IPS-NIHi11 (cell line): ENCODE data around the gene CGNL1.
A peak's percentile ranks its signal among the peaks of the same experiment; 100 is the strongest.

Experiments used
- DNase-seq: peaks from one replicate; pipeline ENCODE4 v3.0.0; 2012; ENCODE audit warnings: mixed read lengths, low spot score

Gene CGNL1

DNA sequence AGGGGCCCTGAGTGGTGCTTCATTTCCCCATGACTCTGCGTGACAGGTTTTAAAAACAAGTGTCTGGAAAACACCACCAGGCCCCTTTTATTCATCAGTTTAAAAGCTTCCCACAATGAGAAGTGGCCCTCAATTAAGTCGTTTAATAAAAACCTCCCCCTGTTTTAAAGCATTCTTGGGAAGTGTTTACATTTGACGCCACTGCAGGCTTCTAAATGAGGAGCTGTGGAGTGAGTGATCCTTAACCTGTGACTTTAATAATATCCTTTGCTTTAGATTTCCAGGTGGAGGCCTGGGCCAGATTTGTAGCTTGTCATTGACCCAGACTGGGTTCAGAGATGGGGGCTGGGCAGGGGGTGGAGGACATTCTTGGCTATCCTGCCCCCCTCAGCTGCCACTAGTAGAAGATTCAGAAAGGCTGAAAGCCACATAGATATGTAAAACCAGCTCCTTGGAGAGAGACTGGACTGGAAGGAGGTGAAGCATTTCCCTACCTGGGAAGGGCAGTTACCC is 11.3 kb downstream of the CGNL1 start:
- DNase-seq: peak; percentile 56

DNA sequence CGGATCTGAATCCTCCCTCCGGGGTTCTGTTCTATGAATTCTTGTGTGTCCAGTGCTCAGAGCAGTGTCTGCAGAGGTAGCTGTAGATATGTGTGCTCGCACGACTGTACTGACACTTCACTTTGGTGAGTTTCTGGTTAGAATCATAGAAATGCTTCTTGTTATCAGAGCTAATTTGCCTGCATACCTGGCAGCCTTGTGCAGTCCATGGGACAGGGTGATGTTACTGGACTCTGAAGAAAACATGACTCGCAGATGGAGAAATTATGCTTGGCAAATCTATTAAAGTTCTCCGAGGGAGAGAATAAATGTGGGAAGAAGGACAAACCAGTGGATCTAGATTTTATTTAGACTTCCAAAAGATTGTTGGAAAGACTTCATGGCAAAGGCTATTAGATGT is 12.2 kb downstream of the CGNL1 start:
- DNase-seq: no peak

DNA sequence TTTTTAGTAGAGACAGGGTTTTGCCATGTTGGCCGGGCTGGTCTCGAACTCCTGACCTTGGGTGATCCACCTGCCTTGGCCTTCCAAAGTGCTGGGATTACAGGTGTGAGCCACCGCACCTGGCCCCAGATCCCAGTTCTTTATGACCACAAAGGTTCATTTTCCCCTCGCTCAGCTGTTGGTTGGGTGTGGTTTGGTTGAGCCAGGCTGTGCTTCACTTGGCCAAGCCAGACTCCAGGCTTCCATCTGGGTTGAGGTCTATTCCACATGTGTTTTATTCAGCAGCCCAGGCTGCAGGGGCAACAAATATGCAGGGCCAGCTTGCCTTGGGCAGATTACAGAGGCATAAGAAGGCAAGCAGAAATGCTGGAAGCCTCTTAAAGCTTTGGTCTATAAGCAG is 13.7 kb downstream of the CGNL1 start:
- DNase-seq: no peak

DNA sequence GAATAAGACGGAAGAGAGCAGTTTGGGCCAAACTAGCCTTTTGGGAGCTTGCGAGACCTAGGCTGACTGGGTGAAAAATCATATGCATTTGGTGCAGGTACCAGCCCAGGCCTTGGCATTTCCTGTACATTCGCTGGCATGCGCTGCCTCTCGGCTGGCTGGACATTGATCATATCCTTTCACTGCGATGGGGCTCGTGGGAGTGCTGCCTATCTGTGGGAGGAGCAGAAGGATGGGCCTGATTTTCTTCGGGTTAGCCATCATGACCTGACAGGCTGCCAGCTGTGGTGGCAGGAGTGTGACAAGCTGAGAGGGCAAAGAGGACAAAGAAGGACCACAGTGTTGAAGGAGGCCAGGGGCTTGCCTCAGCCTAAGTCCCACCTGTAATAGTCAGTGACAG is 14.3 kb downstream of the CGNL1 start:
- no peak for DNase-seq

DNA sequence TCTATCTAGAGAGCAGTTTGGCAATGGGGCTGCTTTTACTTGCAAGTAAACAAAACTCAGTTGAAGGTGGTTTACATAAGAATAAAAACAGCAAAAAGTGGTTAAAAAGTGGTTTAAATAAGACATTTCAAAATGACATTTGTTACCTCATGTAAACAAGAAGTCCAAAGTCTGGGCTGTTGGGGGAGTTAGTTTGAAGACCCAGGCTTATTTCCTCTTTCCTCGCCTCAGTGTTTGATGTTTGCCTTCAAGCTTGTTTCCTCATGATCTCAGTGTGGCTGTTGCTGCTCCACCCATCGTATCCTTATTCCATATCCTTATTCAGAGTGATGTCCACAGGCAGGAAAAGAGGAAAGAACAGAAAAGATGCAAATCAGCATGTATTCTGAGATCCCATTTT is 15.2 kb downstream of the CGNL1 start:
- DNase-seq: no peak

DNA sequence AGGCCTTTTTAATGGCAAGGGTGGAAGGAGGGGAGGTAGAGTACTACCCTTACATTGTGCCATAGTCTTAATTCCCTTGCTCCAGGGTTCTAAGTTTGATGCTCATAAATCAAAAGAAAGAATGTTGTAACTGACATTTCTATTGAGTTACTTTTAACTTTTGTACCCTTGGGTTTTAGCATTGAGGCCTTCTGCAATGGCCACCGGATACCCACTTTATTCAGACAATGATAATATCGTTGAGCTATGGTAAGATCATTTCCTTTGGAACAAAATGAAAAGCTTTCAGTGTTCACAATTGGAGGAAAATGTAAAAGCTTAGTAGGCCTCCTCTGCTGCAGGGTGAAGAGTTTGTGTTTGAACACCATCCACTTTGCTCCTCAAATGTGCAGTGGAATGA is 16.8 kb downstream of the CGNL1 start:
- DNase-seq: no peak

DNA sequence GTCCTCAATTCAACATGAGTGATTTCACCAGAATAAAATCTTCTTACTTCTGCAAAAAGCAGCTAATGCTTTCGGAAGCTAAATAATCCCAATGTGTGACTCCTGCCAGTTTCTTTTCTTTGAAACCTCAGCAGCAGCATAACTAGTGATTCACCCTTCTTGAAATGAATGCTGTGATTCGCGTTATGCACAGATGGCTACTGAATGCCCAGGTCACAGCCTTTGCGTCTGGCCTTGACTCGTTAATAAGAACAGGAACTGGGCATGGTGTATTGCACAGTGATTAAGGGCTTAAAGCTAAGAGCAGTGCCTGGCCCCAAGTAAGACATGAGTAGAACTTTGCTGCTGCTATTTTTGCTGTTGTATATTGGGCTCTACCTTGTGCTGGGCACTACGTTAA is 19.0 kb downstream of the CGNL1 start:
- DNase-seq: no peak

DNA sequence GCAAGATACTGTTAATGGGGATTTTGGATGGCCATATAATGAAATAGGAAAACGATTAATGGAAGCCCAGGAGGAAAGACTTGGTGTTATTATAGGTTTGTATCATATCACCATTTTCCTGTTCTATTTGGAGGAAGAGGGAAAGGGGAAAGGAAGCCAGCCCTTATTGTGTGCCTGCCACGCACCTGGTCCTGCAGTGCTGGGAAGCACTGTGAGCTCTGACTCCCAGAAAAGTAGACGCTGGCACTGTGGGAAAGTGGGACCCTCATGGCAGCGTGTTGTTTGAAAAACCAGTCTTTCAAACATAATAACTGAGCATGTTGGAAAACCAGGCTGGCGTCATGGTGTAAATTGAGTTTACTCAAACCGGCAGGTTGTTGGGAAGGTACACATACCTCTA is 22.0 kb downstream of the CGNL1 start:
- no peak for DNase-seq

DNA sequence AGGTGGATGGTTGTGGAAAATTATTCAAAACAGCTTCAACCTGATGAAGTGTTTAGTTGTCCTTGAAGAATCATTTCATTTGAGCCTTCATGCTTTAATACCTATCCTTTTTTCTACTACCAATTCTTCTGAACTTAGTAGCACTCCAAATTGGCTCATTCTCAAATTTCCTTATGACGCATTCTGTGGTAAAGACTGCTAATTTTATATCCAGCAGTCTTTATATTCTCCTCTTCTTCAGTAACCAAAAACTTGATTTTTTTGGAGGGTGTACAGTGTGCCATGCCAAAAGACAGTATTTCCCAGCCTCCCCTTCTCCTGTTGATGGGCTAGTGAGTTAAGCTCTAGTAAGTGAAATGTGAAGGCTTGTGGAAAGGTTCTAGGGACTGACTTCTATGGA is 25.2 kb downstream of the CGNL1 start:
- no peak for DNase-seq

DNA sequence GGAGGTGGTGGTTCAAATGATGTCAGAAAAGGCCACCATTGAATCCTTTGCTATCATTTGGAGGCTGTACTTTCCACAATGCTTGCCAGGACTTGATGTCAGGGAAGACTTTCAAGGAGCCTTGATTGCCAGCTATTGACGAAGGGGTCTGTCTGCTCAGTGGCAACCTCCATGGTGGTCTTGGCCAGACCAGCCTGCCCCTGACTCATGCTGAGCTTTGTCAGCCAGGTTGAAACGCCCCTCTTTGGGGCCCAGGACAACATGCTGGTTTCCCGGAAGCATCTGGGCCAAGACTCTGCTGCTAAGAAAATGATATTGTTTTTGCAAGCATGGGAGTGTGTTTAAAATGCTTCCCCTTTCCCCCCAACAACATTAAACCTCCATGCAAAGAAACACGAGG is 26.7 kb downstream of the CGNL1 start:
- no peak for DNase-seq

DNA sequence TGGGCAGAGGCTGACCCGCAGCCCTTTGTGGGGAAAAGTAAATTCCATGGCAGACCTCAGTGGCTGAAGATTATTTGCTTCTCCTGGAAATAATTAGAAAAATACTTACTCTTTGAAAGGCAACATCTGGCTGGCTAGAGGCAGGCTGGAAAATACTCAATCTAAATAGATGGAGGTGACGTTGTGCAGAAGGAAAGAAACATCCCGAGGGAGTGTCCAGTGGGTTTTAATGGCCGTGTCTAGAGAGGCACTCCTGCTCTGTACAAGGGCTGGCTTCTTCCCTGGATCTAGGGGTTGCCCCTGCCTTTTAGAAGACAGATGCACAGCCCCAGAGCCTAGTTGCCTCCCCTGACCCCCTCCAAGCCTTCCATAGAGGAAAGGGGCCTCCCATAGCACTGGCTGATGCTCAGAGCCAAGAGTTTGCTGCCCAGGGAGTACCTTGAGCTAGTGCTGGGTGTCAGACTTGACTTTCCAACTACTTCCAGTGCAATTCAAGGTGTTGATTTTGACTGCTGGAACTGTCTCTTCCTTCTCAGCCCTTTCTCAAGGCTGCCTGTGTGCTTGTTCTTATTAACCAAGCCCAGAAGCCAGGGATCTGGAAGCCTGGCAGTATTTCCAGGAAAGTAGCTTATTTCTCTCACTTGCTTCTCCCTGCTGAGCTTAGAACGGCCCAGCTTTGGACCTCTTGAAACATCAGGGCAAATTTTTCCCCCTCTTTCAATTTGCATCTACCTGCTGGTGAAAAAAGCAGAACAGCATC is 27.4 kb downstream of the CGNL1 start:
- DNase-seq: no peak

DNA sequence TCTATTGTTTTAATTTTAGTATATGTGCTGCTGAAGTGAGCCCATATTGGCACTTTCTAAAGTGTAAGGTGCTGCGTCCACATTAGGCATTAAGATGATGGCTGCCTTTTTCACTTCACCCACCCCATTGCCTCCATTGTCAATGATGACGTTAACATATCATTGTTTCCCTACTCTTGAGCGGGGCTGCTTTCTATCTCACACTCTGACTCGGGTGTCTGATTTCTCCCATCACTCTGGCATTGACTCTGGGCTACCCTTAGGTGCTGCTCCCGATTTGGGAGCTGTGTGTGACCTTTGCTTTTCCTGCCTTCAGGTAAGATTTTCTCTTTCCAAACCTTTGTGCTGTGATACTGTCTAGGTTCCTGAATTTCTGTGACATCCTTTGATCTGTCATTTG is 28.8 kb downstream of the CGNL1 start:
- DNase-seq: peak; percentile 38

DNA sequence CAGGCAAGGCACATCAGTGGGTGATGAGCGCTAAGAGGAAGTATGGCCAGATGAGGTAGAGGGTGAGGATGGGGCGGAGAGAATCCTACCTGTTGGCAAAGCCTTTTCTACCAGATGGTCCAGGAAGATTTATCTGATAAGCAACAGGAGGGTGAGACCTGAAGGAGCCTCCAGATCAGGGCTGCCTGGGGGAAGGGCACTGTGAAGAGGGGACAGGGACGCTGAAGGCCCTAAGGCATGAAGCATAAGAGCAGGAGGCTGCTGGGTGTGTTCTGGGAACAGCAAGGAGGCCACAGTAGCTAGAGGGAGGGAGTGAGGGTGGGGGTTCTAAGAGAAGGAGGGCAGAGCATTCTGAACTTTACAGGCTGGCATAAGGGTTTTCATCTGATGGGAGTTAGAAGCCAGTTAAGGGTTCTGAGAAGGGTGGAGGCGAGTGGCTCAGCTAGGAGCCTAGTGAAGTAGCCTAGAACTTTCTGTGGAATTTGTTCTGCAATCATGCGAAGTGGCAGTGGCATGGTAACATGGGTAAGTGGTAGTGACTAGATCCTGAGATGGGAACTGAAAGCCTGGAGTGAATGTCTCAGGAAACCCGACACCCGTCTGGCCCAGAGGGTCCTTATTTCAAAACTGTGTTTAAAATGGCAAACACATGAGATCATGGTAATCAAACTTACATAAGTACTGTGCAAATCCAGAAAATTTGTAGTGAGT is 29.9 kb downstream of the CGNL1 start:
- no peak for DNase-seq

DNA sequence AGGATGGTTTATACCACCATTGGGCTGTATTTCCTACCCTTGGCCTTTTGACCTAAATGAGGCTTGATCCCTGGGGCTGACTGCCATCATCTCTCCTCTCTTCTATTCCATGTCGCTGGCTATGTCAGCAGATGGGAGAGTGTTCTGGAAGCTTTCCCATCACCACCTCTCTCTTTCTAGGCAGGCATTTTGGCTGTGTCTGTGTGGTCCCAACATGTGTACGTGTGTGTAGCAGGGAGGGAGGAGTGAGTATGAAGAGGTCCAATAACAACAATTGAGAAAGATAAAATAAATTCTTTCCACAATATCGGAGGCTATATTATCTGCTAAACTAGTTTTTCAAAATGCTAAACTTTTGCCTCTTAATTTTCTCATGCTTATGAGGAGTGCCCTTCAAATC is 34.1 kb downstream of the CGNL1 start:
- DNase-seq: no peak

DNA sequence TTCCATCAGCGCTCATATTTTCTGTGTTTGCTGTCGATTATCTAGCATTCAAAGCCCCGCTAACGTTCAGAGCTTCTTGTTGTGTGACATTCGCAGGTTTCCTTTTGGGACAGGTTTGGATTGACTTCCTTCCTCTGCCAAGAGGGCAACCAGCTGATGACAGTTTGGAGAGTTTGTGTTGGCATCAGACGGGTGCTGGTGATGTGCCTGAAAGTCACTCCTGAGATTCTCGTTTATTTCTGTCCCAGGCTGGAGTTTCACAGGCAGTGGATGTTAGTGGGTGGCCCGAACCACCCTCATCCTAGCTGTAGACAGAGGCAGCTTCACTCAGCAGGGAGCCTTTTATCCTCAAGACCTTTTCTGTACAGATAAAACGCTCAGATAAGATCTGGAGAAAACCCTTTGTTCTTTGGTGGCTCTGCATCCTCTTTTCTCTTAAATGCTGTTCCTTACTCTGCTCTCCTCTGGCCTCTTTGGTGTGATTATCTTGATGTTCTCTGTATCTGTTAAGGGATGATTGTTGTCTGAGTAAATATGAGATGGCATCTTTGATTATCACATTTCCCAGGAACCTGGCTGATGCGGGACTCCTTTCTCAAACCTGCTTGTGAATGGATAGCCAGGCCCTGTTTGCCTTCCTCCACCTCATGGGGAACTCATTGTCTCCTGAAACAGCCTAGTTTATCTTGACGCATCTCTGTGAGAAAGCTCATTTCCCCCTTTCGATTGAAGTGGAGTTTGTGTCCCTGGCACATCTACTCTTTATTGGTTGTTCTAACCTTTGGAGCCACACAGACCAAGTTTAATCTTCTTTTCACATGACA is 35.9 kb downstream of the CGNL1 start:
- no peak for DNase-seq

DNA sequence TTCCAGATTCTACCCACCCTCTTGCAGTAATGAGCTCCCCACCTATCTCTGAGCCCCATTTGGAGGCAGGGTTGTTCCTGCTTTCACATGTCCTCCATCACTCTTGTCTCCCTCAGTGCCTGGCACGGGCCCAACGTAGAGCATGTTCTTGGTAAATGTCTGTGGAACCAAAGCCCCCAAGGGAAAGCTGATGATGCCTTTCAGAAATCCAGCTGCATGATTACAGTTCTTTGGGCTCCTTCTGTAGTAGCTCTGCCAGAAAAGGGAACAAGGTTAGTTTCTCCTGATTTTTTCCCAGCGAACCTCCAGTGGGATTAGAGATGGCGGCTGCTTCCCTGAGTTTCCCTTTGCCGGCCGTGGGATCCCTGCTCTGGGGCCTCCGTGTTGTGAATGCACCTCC is 39.3 kb downstream of the CGNL1 start:
- DNase-seq: no peak

DNA sequence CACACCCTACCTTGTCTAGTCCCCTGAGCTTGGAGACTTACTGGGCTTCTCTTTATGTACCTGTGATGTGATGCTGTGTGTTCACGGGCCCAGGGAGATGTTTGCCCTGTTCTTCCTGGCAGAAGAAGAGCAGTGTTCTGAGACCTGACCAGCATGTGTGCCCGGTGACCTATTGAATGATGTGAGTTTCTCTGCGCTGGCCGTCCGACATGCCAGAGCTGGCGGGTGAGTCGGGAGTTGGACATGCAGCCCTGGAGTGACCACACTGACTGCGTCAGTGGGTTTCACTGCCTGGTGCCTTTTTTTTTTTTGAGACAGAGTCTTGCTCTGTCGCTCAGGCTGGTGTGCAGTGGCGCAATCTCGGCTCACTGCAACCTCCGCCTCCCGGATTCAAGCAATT is 42.3 kb downstream of the CGNL1 start:
- no peak for DNase-seq

DNA sequence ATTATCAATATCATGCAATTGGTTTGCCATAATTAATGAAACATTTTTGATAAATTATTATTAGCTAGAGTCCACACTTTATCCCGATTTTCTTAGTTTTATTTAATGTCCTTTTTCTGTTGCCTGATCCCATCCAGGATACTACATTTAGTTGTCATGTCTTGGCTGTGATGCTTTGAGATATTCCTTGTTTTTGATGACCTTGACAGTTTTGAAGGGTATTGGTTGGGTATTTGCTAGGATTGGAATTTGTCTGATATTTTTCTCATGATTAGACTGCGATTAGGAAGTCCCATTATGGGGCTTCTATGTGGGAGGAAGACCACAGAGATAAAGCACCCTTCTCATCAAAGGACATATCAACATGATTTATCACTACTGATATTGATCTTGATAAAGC is 43.0 kb downstream of the CGNL1 start:
- DNase-seq: no peak

DNA sequence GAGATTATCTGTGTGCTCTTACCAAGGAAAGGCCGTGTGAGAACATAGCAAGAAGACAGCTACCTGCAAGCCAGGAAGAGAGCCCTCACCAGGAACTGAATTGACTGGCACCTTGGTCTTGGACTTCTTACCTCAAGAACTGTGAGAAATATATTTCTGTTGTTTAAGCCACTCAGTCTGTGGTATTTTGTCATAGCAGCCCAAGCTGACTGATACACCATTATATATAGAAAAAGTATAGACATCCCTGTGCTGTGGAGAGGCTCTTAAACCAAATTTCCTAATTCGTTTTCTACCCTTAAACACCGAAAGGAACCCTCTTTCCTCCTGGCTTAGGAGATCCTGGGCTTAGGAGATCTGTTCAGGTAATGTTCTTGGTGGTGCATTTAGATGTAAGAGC is 44.8 kb downstream of the CGNL1 start:
- DNase-seq: no peak

DNA sequence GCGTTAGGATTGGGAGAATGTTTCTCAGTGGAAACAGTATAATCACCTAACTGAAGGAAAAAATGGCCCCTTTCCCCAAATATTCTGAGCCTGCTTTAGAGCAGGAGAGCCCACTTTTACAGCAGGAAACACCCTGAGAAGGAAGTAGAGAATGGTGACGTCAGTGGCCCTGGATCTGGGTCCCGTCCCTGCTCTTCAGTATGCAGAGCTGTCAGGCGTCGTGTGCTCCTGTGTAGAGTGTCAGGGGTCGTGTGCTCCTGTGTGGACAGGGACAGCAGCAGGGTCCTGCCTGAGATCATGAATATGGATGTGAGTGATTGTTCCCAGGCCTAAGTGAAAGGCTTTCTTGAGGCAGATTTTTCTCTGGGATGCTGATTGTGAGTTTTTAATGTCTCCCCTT is 45.2 kb downstream of the CGNL1 start:
- DNase-seq: no peak

DNA sequence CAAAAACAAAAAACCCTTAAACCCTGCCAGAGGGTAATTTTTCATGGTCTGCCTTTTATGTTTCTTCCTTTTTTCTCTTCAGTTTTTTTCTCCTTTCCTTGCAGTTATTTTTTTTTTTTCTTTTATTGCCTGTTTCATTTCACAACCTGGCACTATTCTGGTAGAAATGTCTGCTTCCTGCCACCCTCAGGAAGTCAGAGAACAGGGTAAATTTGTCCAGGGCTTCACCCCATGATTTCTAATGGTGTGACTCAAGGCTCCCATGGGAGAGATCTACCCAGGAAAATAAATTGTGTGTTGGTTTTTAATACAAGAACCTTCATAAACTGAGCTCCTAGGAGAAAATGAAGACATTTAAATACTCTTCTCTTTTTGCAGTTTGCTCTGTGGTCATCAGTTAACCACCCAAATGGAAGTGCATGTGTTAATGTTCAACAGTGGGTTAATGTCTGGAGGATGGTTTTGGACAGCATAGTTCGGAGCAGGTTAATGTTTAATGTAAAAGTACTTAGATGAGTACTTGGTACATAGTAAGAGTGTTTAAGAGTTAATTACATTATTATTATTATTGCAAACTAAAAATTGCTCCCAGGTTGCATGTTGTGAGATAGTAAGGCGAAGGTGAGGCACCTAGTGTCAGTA is 45.9 kb downstream of the CGNL1 start:
- DNase-seq: no peak

DNA sequence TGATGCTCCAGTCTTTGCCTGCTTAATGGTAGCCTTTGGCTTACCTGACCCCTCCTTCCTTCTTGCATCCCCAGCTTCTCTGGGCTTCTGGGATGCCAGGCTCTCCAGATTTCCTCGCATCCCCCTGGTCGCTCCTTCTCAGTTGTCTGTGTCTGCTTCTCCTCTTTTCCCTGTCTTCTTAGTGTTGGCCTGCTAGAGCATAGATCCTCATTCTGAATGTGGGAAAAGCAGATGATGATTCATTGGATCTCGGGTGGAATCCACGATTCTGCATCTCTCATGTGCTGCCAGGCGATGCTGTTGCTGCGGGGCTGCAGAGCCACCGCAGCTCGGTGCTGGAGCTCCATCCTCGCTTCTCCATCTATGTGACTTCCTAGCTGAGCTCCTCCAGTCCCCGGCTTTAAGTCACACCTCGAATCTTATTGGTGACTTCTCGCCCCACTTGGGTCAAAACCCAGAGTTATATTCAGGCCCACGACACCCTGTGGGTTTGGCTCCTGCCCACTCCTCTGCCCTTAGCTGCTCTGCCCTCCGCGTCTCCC is 47.4 kb downstream of the CGNL1 start:
- no peak for DNase-seq
